Measurements from ENCODE around the gene PYDC1.

PYDC1 gene

DNA sequence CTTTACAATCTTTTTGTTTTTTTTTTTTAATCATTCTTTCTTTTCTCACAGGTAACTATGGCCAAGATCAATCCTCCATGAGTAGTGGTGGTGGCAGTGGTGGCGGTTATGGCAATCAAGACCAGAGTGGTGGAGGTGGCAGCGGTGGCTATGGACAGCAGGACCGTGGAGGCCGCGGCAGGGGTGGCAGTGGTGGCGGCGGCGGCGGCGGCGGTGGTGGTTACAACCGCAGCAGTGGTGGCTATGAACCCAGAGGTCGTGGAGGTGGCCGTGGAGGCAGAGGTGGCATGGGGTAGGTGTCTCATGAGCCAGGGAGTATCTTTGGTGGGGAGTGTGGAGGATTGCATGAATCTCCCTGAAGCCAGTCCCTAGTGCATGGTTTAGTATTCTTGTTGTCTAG lies 32.0 kb downstream of the PYDC1 start:
- H3K9me3 ChIP-seq (replicated peaks; ENCODE audit: insufficient read depth, low read length): no peaks in the 10 kb centered on the region
- H4K20me1 ChIP-seq (ENCODE audit: insufficient read depth, low read length): peaks cover 38% of the 10 kb centered on the region
- H3F3A ChIP-seq (ENCODE audit: insufficient read depth, low read length): peaks cover 4% of the 10 kb centered on the region; the same call in 1 of the 2 replicates
- DNase-seq: no peak
- peaks cover 47% of the 10 kb centered on the region for H3K36me3 ChIP-seq (replicated peaks; ENCODE audit: insufficient read depth, low read length)
- no peaks in the 10 kb centered on the region for H3K27me3 ChIP-seq (replicated peaks; ENCODE audit: insufficient read depth, low read length)
- H3K4me1 ChIP-seq (ENCODE audit: low read length): peaks cover 7% of the 10 kb centered on the region
- H3K27ac ChIP-seq (ENCODE audit: low read length): no peak overlapping the region
- H2AFZ ChIP-seq (ENCODE audit: low read length): no peak overlapping the region
- no peaks in the 10 kb centered on the region for H3K9me2 ChIP-seq (replicated peaks; ENCODE audit: insufficient read depth, low read length)
- no peak overlapping the region for H3K4me3 ChIP-seq (ENCODE audit: low read length)
- H3K4me2 ChIP-seq (ENCODE audit: low read depth, low read length): no peak overlapping the region
- no peak overlapping the region for H3K9ac ChIP-seq (ENCODE audit: low read length)
- peaks cover 90% of the 10 kb centered on the region for H3K79me2 ChIP-seq (ENCODE audit: low read length)
- no peak for TF ChIP-seq CTCF (IDR thresholded peaks at IDR 0.05; ENCODE audit: low read length)
- no peak for TF ChIP-seq EZH2phosphoT487 (IDR thresholded peaks at IDR 0.05; ENCODE audit: low read length)
- no peak for TF ChIP-seq EZH2 (optimal IDR thresholded peaks at IDR 0.05; ENCODE audit: low read depth, low read length)

GRCh38 chr16:31183432-31184428 lies 33.2 kb downstream of the PYDC1 start:
- Histone ChIP-seq H3K9me3 (replicated peaks; ENCODE audit: insufficient read depth, low read length) (no peaks in the 10 kb centered on the region), H3K4me3 (ENCODE audit: low read length) (no peak overlapping the region), H2AFZ (ENCODE audit: low read length) (no peak overlapping the region), H3K27ac (ENCODE audit: low read length) (no peak overlapping the region), H3K4me1 (ENCODE audit: low read length) (peaks cover 12% of the 10 kb centered on the region), H3K27me3 (replicated peaks; ENCODE audit: insufficient read depth, low read length) (no peaks in the 10 kb centered on the region), H3K4me2 (ENCODE audit: low read depth, low read length) (no peak overlapping the region), H3K36me3 (replicated peaks; ENCODE audit: insufficient read depth, low read length) (peaks cover 37% of the 10 kb centered on the region), H3K79me2 (ENCODE audit: low read length) (peaks cover 84% of the 10 kb centered on the region), H3K9me2 (replicated peaks; ENCODE audit: insufficient read depth, low read length) (no peaks in the 10 kb centered on the region), H4K20me1 (ENCODE audit: insufficient read depth, low read length) (peaks cover 39% of the 10 kb centered on the region), H3F3A (ENCODE audit: insufficient read depth, low read length) (peaks cover 8% of the 10 kb centered on the region), H3K9ac (ENCODE audit: low read length) (no peak overlapping the region)
- TF ChIP-seq EZH2phosphoT487 (IDR thresholded peaks at IDR 0.05; ENCODE audit: low read length): no peak
- TF ChIP-seq EZH2 (optimal IDR thresholded peaks at IDR 0.05; ENCODE audit: low read depth, low read length): no peak
- no peak for TF ChIP-seq CTCF (IDR thresholded peaks at IDR 0.05; ENCODE audit: low read length)
- DNase-seq: no peak

DNA sequence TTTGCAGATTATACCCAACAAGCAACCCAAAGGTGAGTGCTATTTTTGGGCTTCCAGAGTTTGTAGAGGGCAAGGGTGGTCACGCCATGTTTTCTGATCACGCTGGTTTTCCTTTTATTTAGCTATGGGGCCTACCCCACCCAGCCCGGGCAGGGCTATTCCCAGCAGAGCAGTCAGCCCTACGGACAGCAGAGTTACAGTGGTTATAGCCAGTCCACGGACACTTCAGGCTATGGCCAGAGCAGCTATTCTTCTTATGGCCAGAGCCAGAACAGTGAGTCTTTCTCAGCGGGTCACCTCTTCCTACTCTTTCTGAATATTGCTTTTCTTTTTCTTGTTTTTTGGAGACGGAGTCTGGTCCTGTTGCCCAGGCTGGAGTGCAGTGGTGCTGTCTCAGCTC lies 34.5 kb downstream of the PYDC1 start:
- H3K9me2 ChIP-seq (replicated peaks; ENCODE audit: insufficient read depth, low read length): no peaks in the 10 kb centered on the region
- no peak overlapping the region for H3K4me2 ChIP-seq (ENCODE audit: low read depth, low read length)
- H2AFZ ChIP-seq (ENCODE audit: low read length): no peak overlapping the region
- H3K9me3 ChIP-seq (replicated peaks; ENCODE audit: insufficient read depth, low read length): no peaks in the 10 kb centered on the region
- peaks cover 30% of the 10 kb centered on the region for H3K36me3 ChIP-seq (replicated peaks; ENCODE audit: insufficient read depth, low read length)
- peaks cover 16% of the 10 kb centered on the region for H3K4me1 ChIP-seq (ENCODE audit: low read length)
- H3F3A ChIP-seq (ENCODE audit: insufficient read depth, low read length): peaks cover 12% of the 10 kb centered on the region
- TF ChIP-seq CTCF (IDR thresholded peaks at IDR 0.05; ENCODE audit: low read length) (no peak), EZH2 (optimal IDR thresholded peaks at IDR 0.05; ENCODE audit: low read depth, low read length) (no peak), EZH2phosphoT487 (IDR thresholded peaks at IDR 0.05; ENCODE audit: low read length) (no peak)
- peaks cover 72% of the 10 kb centered on the region for H3K79me2 ChIP-seq (ENCODE audit: low read length)
- no peak overlapping the region for H3K4me3 ChIP-seq (ENCODE audit: low read length)
- H4K20me1 ChIP-seq (ENCODE audit: insufficient read depth, low read length): peaks cover 41% of the 10 kb centered on the region
- no peak overlapping the region for H3K9ac ChIP-seq (ENCODE audit: low read length)
- DNase-seq: no peak
- H3K27ac ChIP-seq (ENCODE audit: low read length): no peak overlapping the region
- peaks cover 1% of the 10 kb centered on the region; the same call in 1 of the 2 replicates for H3K27me3 ChIP-seq (replicated peaks; ENCODE audit: insufficient read depth, low read length)
